Limb (tissue), 2 donors: ENCODE data around the gene ATAD3C.
A peak's percentile ranks its signal among the peaks of the same experiment; 100 is the strongest.

ENCODE experiments used
- DNase-seq, 2 donors: peaks; one replicate each; pipeline ENCODE4 v3.0.0-alpha.2; 2016; ENCODE audit errors: extremely low spot score in 2 of 2

ATAD3C gene

GRCh38 chr1:1430992-1431844 lies 18.3 kb upstream of the ATAD3C start:
- DNase-seq = no peak

GRCh38 chr1:1431845-1432273 lies 17.6 kb upstream of the ATAD3C start:
- DNase-seq = no peak

GRCh38 chr1:1432274-1432950 lies 17.1 kb upstream of the ATAD3C start:
- no peak for DNase-seq

GRCh38 chr1:1432951-1433803 lies 16.3 kb upstream of the ATAD3C start:
- peak in 1 of 2 donors; percentile 81 for DNase-seq

DNA sequence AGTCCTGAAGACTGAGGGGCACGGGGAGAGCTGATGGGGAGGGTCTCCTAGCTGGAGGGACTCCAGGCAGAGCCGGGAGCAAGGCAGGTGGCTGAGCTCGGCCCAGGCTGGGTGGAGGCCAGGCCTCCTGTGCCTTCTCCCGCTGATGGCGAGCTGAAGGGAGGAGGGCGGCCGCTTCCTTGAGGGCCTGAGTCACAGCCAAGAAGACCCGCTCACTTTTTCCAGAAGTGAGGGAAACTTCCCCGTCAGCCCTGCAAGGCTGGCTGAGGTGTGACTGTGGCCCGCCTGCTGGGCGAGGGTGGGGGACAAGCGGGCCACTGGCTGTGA lies 15.7 kb upstream of the ATAD3C start:
- DNase-seq = peak in 1 of 2 donors; percentile 80

GRCh38 chr1:1434131-1434823 lies 15.2 kb upstream of the ATAD3C start:
- DNase-seq = peak in 1 of 2 donors; percentile 88

DNA sequence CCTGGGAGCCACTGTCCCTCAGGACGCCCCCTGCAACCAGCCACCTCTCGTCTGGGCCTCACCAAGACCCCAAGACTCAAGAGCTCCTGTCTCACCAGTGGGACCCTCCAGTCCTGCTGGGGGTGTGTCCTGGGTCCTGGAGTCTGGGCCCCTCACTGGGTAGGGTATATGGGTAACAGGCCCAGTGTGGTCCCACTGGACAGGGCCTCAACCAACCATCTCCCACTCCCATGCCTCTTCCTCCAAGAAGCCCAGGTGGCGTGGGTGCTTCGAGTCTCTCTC lies 14.7 kb upstream of the ATAD3C start:
- no peak for DNase-seq

DNA sequence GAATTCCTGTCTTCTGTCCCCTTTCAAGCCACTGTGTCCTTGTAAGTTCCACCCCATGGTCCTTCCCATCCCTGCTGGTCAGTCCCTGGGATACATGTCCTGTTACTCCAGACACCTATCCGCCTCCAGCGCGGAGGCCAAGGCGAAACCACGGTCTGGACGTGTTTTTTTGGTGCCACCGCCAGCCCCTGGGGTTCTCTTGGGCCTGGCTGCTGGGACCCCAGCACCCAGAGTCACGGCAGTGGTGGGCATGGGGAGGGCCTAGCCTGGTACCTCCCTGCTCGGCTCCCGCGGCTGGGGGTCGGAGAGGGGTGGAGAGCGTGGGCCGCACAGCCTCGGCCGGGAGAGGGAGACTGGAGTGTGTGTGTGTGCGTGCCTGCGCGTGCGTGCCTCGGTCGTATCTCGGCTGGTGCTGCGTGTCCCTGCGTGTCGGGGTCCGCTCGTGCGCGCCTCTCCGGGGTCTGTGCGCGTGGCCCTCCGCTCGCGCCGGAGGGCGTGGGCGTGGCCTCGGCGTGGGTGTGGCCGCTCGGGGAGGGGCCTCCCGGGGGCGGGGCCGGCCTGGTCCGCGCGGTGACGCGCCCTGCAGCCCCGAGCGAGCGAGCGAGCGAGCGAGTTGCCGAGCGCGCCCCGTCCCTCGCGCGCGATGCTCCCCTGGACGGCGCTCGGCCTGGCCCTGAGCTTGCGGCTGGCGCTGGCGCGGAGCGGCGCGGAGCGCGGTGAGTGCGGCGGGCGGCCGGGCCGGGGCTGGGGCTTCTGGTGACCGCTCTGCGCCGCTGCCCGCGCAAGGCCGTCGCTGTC lies 14.2 kb upstream of the ATAD3C start, which contains the start of gene VWA1:
TSS of gene VWA1 (plus strand) at position 585 of the 798 bp plus-strand sequence. CDS start at position 644, 59 bp downstream.
- peak in 1 of 2 donors; percentile 89 for DNase-seq

DNA sequence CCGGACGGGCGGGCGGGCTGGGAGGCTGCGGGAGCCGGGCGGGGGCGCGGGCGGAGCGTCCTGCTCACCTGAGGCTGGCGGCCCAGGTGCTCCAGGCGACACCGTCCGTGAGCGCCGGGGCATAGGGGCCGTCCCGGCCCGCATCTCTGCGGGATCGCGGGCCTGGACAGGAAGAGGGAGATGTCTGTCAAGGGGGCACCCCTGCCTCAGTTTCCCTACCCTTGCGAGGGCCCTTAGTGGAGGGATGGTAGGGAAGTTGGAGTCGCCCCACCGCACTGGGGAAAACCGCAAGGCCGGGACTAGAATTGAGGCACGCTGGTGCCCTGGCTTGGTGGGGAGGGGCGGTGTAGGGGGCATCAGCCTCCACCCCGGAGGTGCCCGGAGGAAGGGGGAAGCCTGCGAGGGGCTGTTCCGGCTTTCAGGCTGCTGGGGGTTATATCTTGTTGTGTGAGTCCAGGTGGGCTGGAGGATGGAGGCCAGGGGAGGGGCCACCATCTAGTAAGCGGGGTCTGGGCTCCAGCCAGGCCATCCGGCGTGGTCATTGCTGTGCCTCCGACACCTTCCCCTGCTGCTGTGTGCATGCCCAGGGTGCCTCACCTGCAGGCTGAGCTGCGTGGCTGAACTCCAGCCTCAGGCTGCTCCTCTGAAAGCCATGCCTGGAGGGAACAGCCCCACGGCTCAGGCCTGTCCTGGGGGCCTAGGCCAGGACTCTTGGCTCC lies 13.4 kb upstream of the ATAD3C start:
- no peak for DNase-seq

GRCh38 chr1:1436630-1437032 lies 12.9 kb upstream of the ATAD3C start:
- no peak for DNase-seq

DNA sequence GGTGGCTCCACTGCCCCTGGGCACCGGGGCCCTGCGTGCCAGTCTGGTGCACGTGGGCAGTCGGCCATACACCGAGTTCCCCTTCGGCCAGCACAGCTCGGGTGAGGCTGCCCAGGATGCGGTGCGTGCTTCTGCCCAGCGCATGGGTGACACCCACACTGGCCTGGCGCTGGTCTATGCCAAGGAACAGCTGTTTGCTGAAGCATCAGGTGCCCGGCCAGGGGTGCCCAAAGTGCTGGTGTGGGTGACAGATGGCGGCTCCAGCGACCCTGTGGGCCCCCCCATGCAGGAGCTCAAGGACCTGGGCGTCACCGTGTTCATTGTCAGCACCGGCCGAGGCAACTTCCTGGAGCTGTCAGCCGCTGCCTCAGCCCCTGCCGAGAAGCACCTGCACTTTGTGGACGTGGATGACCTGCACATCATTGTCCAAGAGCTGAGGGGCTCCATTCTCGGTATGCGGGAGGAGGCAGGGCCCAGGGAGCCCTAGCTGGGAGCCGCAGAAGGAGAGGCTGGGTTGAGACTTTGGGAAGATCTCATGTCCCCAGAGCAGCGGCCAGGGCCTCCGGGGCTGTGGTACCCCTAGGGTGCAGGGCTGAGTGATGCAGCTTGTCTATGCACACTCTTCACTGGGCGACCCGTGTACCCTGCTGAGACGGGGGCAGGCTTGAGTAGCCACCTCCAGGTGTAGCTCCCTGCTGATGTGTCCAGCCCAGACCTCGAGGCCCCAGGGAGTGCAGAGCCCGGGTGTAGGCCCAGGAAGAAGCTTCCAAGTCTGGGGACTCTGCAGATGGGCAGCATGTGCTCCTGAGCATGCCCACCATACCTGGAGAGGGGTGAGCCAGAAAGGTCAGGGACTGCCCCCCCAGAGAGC lies 12.2 kb upstream of the ATAD3C start:
- DNase-seq = no peak

- DNase-seq = no peak
Measured at GRCh38 chr1:1437904-1438376, 11.5 kb upstream of the ATAD3C start.

DNA sequence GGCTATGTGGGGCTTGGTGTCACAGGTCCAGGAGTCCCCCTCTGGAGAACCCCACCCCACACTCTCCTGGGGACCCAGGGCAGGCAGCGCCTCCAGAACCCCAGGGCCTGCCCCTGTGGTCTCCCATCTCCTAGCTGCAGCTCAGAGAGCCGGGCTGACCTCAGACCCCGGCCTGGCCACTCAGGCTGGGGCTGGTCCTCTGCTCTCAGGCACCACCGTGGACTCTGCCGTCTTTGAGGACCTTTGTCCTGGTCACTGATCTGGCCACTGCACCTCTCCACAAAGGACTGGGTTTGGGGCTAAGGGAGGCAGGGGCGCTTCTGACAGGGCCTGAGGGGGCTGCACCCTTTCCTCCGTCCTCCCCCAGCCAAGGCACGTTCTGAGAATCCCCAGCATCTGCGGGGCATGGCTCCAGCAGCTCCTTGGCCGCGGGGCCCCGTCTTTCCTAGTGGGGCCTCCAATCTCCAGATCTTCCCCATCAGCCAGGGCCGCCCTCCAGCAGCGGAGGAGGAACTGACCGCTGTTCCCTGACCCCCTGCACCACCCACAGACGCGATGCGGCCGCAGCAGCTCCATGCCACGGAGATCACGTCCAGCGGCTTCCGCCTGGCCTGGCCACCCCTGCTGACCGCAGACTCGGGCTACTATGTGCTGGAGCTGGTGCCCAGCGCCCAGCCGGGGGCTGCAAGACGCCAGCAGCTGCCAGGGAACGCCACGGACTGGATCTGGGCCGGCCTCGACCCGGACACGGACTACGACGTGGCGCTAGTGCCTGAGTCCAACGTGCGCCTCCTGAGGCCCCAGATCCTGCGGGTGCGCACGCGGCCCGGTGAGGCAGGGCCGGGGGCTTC lies 10.7 kb upstream of the ATAD3C start:
- DNase-seq = no peak

DNA sequence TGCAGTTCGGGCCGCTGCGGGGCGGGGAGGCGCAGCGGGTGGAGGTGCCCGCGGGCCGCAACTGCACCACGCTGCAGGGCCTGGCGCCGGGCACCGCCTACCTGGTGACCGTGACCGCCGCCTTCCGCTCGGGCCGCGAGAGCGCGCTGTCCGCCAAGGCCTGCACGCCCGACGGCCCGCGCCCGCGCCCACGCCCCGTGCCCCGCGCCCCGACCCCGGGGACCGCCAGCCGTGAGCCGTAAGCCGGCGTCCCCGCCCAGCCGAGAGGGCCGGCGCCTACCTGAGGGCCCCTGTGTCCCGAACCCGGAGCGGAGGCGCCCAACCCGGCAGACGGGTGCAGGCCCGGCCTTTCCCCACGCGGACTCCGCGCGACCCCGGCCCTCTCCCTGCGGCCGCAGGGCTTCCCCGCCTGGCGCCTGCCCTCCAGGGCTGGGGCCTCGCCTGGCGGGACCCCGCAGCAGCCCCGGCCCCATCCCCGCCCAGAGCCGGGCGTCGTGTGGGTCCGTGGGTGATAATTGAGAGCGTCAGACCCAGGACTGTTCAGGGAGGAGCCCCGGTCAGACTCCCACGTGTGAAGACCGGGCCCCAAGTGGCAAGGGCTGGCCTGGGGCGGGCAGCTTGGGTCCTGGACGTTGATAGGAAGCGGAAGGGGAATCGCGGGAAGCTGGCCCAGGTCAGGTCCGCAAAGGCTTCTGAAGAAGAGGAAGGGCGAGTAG lies 9.8 kb upstream of the ATAD3C start:
- no peak for DNase-seq

DNA sequence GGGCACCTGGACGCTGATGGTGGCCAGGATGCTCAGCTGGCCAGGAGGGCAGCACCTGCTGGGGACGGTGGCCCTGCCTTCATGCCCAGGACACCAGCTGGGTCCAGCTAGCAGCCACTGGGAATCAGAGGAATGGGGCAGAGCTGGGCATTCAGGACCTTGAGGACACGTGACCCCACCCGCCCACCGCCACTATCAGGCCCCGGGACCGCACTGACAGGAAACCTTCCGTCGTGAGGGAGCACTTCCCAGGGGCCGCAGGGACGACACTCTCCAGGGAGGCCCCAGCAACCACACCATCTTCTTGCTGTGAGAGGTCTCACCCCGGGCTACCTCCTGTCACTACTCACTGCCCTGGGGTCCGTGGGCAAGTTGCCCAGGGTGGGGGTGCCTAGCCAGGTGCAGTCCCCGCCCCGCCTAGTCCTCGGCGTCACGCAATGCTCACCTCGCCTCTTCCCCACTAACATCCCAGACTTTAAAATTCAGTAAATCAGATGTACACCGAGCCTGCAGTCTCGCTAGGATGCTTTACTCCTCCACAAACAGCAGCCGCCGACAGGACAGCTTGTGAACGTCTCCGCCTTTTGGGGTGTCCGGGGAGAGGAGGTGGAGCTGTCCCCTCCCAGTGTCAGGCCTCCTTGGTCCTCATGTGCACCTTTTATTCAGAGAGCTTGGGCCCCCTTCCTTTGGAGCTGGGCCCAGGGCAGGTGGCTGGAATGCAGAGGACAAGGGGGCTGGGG lies 9.1 kb upstream of the ATAD3C start:
- DNase-seq = no peak

GRCh38 chr1:1441002-1441888 lies 8.2 kb upstream of the ATAD3C start:
- no peak for DNase-seq
